SH-SY5Y (cell line): Measurements from ENCODE around the gene ILF3.

Source experiments
- GATA2 ChIP-seq: IDR thresholded peaks from 2 replicates; pipeline ENCODE4 v1.6.1; 2011; ENCODE audit warnings: mild to moderate bottlenecking, low read depth, low read length
- GATA3 ChIP-seq: IDR thresholded peaks from 2 replicates; pipeline ENCODE4 v1.6.1; 2011; ENCODE audit warnings: low read depth, mild to moderate bottlenecking, low read length, moderate library complexity

ILF3 gene

GRCh38 chr19:10719466-10719961, 65.4 kb downstream of the ILF3 start:
- TF ChIP-seq GATA2 (no peak), GATA3 (no peak)

- no peak for TF ChIP-seq GATA2
- TF ChIP-seq GATA3: no peak
Measured at GRCh38 chr19:10720607-10721125, 66.5 kb downstream of the ILF3 start.

- no peak for TF ChIP-seq GATA3
- no peak for TF ChIP-seq GATA2
Measured at GRCh38 chr19:10723591-10723990, 69.4 kb downstream of the ILF3 start.

- TF ChIP-seq GATA3 (no peak), GATA2 (peak; percentile 84)
Measured at GRCh38 chr19:10724573-10725071, 70.5 kb downstream of the ILF3 start.

GRCh38 chr19:10725415-10725814, 71.3 kb downstream of the ILF3 start:
- TF ChIP-seq GATA2 (no peak), GATA3 (no peak)

GRCh38 chr19:10726268-10726667, 72.1 kb downstream of the ILF3 start:
- TF ChIP-seq GATA2: no peak

- TF ChIP-seq GATA3 (no peak), GATA2 (no peak)
Measured at GRCh38 chr19:10727685-10728201, 73.6 kb downstream of the ILF3 start.

GRCh38 chr19:10729411-10729810, 75.3 kb downstream of the ILF3 start:
- TF ChIP-seq GATA2: no peak
- no peak for TF ChIP-seq GATA3

GRCh38 chr19:10730932-10731331, 76.8 kb downstream of the ILF3 start:
- no peak for TF ChIP-seq GATA2
- no peak for TF ChIP-seq GATA3

GRCh38 chr19:10735741-10736140, 81.6 kb downstream of the ILF3 start:
- TF ChIP-seq GATA3 (no peak), GATA2 (no peak)

GRCh38 chr19:10736189-10736588, 82.0 kb downstream of the ILF3 start:
- TF ChIP-seq GATA3 (no peak), GATA2 (no peak)

- TF ChIP-seq GATA3 (no peak), GATA2 (no peak)
Measured at GRCh38 chr19:10736916-10737551, 82.9 kb downstream of the ILF3 start.

GRCh38 chr19:10737722-10738121, 83.6 kb downstream of the ILF3 start:
- TF ChIP-seq GATA2 (no peak), GATA3 (no peak)

GRCh38 chr19:10740798-10741197, 86.7 kb downstream of the ILF3 start:
- no peak for TF ChIP-seq GATA2
